Epithelial cell of prostate (primary cell): ENCODE results near the gene NR5A2.

Experiments
- DNase-seq: peaks from one replicate; pipeline ENCODE4 v3.0.0-alpha.2; 2011; ENCODE audit warnings: low read depth, low spot score
- H3K27ac ChIP-seq: fragments of 450-650 bp; 2 replicates; pipeline ENCODE4 v1.5.1; 2017; ENCODE audit warnings: mild to moderate bottlenecking

Gene NR5A2

GRCh38 chr1:200153277-200154055 is 126.0 kb downstream of the NR5A2 start:
- no peak overlapping the region for H3K27ac ChIP-seq
- DNase-seq: no peak

GRCh38 chr1:200154069-200154767 is 126.7 kb downstream of the NR5A2 start:
- no peak overlapping the region for H3K27ac ChIP-seq
- no peak for DNase-seq

- no peak for DNase-seq
- no peak overlapping the region for H3K27ac ChIP-seq
These were observed 130.2 kb downstream of the NR5A2 start for GRCh38 chr1:200157715-200158114.

DNA sequence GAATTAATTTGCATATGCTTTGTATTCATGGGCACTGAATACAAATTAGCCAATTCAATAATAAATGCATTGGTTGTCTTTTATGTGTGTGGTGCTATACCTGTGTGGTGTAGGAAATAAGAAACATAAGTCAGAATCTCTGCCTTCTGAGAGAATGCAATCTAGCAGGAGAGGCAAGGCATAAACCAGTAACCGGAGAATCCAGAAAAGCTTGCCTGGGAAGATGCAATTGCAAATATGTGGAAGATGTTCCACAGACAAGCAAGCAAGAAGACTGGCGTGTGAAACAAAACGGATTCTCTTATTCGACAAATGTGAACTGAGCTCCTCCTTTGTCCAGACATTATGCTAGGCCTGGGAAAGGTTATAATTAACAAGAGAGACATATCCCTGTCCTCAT is 134.3 kb downstream of the NR5A2 start:
- no peak for DNase-seq
- H3K27ac ChIP-seq: no peak overlapping the region

- no peak overlapping the region for H3K27ac ChIP-seq
- DNase-seq: no peak
These were observed 134.7 kb downstream of the NR5A2 start for GRCh38 chr1:200162258-200162657.

DNA sequence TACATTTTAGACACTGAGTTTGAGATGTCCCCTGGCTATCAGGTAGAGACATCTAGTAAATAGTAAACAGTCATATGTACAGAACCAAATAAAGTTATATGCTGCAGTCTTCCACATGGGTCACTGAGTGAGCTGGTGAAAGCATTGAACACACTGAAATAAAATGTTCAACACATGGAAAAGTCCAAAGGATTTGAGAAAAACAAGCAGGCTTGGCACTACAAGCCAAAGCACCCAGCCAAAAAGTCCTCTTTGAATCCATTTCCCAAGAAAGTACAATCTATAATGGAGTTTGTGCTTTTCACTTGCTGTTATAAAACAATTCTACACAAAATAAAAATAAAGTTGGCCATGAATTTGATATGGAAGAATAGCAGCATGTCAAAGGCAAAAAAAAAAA is 135.4 kb downstream of the NR5A2 start:
- H3K27ac ChIP-seq: no peak overlapping the region
- DNase-seq: no peak

DNA sequence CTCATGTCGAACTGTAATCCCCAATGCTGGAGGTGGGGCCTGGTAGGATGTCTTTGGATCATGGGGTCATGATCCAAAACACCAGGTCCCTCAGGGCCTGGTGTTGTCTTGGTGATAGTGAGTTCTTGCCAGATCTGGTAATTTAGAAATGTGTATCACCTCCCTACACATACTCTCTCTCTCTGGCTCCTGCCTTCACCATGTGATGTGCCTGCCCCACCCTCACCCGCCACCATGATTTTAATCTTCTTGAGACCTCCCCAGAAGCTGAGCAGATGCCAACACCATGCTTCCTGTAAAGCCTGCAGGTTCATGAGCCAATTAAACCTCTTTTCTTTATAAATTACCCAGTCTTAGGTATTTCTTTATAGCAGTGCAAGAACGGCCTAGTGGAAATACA is 136.4 kb downstream of the NR5A2 start:
- DNase-seq: no peak

GRCh38 chr1:200165493-200166220 is 138.1 kb downstream of the NR5A2 start:
- DNase-seq: no peak
- no peak overlapping the region for H3K27ac ChIP-seq

More for the DNA sequence above, 136.4 kb downstream of the NR5A2 start:
- no peak overlapping the region for H3K27ac ChIP-seq

DNA sequence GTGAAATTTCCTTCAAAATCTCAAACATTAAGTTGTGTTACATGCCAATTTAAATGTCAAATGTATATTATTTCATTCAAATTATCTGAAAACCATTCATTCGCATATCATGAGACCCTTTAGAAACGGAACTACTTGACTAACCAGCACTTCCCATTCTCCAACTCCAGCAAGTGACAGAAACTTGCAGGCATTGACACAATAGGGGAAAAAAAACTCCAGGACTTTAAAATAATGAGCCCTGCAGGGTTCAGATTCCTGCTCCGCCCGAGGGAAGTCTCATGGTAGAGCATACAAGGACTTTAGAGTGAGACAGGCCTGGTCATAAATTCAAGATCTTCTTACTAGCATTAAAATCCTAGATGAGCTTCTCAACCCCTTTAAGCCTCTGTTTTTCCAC is 138.9 kb downstream of the NR5A2 start:
- no peak for DNase-seq
- H3K27ac ChIP-seq: no peak overlapping the region

GRCh38 chr1:200168926-200169325 is 141.4 kb downstream of the NR5A2 start:
- DNase-seq: no peak
- no peak overlapping the region for H3K27ac ChIP-seq

DNA sequence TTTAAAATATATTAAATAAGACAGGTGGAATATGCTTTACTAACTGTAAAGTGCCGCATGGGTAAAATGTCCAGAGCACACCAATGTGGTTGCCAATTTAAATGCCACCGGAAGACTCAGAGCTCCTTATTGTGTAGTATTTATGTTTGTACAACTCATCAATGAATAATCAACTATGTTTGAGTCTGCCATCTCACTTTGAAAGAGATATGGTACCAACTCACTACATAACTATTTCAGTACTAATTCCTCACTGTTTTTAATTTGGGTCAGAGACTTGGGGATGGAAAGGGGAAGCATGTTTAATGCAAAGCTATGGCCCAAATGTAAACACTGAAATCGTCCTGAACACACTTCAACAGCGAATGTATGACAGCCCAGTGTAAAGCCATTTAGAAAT is 144.8 kb downstream of the NR5A2 start:
- H3K27ac ChIP-seq: peak overlapping the region; percentile 42
- no peak for DNase-seq

GRCh38 chr1:200173097-200173618 is 145.6 kb downstream of the NR5A2 start:
- no peak for DNase-seq
- H3K27ac ChIP-seq: peak overlapping the region; percentile 42

GRCh38 chr1:200174525-200175295 is 147.2 kb downstream of the NR5A2 start:
- H3K27ac ChIP-seq: no peak overlapping the region
- DNase-seq: no peak

DNA sequence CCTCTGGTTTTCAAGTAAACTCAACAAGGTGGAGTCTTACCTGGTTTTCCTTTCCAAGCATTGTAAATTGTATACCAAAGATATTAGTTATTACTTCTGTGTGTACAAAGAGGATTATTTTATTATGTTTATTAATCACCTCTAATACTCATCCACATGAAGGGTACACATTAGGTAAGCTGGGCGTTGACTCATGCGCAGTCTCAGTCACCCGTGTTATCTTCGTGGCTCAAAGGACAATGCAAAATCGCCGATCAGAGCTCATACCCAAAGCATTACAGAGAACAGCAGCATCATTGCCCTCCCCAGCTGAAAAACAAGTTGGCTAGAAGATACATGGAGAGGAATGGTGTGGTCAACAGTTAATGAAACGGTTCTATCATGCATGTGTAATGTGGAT is 148.7 kb downstream of the NR5A2 start:
- DNase-seq: no peak

DNA sequence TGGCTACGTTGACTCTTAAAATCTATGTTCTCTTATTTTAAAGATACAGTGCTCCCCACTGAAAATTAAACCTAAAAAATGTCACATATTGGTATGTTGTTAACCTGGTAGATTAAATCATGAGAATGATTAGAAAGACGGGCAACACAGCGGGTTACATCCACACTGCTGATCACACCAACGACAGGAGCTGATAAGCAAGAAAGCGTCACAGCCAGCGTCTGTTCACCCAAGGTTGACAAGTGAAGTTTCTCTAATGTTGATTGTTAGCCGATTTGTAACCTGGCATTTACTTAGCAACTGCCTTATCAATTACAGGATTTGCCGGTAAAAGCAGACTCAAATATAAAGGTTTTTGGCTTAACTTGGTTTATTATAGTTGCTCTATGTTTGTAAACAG is 149.3 kb downstream of the NR5A2 start:
- DNase-seq: no peak
- H3K27ac ChIP-seq: no peak overlapping the region

More for the DNA sequence above, 148.7 kb downstream of the NR5A2 start:
- no peak overlapping the region for H3K27ac ChIP-seq

GRCh38 chr1:200178340-200178739 is 150.8 kb downstream of the NR5A2 start:
- H3K27ac ChIP-seq: no peak overlapping the region
- no peak for DNase-seq

- no peak for DNase-seq
- peak overlapping the region; percentile 68 for H3K27ac ChIP-seq
These were observed 151.7 kb downstream of the NR5A2 start for GRCh38 chr1:200179126-200179780.

DNA sequence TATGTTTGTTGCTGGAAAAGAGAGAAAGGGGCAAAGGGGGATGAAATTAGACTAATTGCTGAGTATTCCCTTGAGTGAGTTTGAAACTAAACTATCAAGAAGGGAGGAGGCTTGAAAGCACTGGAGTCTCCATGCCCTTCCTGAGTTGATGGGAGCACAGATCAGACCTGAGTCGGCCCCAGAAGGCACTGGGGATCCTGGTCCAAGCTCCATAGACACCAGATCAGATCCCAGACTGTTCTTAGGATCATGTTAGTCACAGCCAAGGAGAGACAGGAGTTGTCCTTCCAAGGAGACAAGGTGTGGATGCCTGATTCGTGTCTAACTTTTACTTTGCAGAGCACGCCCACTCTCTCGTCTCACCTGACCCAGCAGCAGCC is 152.3 kb downstream of the NR5A2 start:
- no peak for DNase-seq
- peak overlapping the region; percentile 68 for H3K27ac ChIP-seq

- no peak for DNase-seq
- peak overlapping the region; percentile 68 for H3K27ac ChIP-seq
These were observed 153.3 kb downstream of the NR5A2 start for GRCh38 chr1:200180821-200181220.

- H3K27ac ChIP-seq: peak overlapping the region; percentile 68
- DNase-seq: no peak
These were observed 154.4 kb downstream of the NR5A2 start for GRCh38 chr1:200181861-200182260.
